ENCODE results near the gene IQCN.
"Not testable (repeated sequence)": the region's sequence is repeated elsewhere in the genome, so short reads cannot be mapped to it uniquely, and the experiment has no call there.

Gene IQCN

GRCh38 chr19:18230941-18231734 is 43.1 kb downstream of the IQCN start:
- no peak for DNase-seq

GRCh38 chr19:18229915-18230314 is 44.3 kb downstream of the IQCN start:
- DNase-seq, result no peak

GRCh38 chr19:18229474-18229873 is 44.8 kb downstream of the IQCN start:
- no peak for DNase-seq

GRCh38 chr19:18227781-18228271 is 46.4 kb downstream of the IQCN start:
- no peak for DNase-seq

- DNase-seq, result no peak
Measured at GRCh38 chr19:18226956-18227780, 47.1 kb downstream of the IQCN start.

GRCh38 chr19:18225702-18226468 is 48.4 kb downstream of the IQCN start, which contains the start of gene PDE4C:
TSS of gene PDE4C (minus strand) at chr19:18226438. CDS start at chr19:18226415, 23 bp downstream.
- DNase-seq, result no peak

- no peak for DNase-seq
Measured at GRCh38 chr19:18225355-18225701, 48.9 kb downstream of the IQCN start.

GRCh38 chr19:18224525-18225354 is 49.5 kb downstream of the IQCN start:
- DNase-seq, result peak; percentile 95

GRCh38 chr19:18223860-18224524 is 50.3 kb downstream of the IQCN start:
- no peak for DNase-seq

GRCh38 chr19:18221815-18222725 is 52.2 kb downstream of the IQCN start:
- no peak for DNase-seq

- no peak for DNase-seq
Measured at GRCh38 chr19:18220632-18221275, 53.5 kb downstream of the IQCN start.

- no peak for DNase-seq
Measured at GRCh38 chr19:18219911-18220631, 54.2 kb downstream of the IQCN start.

- DNase-seq, result no peak
Measured at GRCh38 chr19:18218600-18218999, 55.7 kb downstream of the IQCN start.

- no peak for DNase-seq
Measured at GRCh38 chr19:18218159-18218558, 56.1 kb downstream of the IQCN start.

GRCh38 chr19:18216789-18217188 is 57.5 kb downstream of the IQCN start:
- DNase-seq, result no peak

GRCh38 chr19:18214779-18215433 is 59.3 kb downstream of the IQCN start:
- peak; percentile 50 for DNase-seq

- DNase-seq, result no peak
Measured at GRCh38 chr19:18211683-18212082, 62.6 kb downstream of the IQCN start.

- DNase-seq, result not testable (repeated sequence)
Measured at GRCh38 chr19:18209912-18210311, 64.3 kb downstream of the IQCN start.

Data from fibroblast of skin of right biceps (primary cell).